ENCODE results near the gene RGS14.

- TF ChIP-seq CTCF (IDR thresholded peaks at IDR 0.05) (no peak), POLR2A (IDR thresholded peaks at IDR 0.05) (no peak), EP300 (IDR thresholded peaks at IDR 0.05) (no peak)
These were observed 5.1 kb downstream of the RGS14 start for GRCh38 chr5:177362610-177363507.
